BLaER1 treated with 17β-estradiol and CSF1 and Interleukin-3, amounts not matched to agents 10 nM and 100 nM (cell line): ENCODE results near the gene TTLL5.
"Not testable (repeated sequence)": the region's sequence is repeated elsewhere in the genome, so short reads cannot be mapped to it uniquely, and the experiment has no call there.

ENCODE experiments used
- H3K27ac ChIP-seq, 11 experiments: shearing (Covaris generic); formaldehyde crosslinking; 2 replicates each; pipeline ENCODE4 v1.8.1; 2022
- H3K27me3 ChIP-seq, 11 experiments: shearing (Covaris generic); formaldehyde crosslinking; 2 replicates each; pipeline ENCODE4 v1.8.1; 2022
- H3K36me3 ChIP-seq, 11 experiments: shearing (Covaris generic); formaldehyde crosslinking; 2 replicates each; pipeline ENCODE4 v1.8.1; 2022
- H3K4me1 ChIP-seq, 10 experiments: shearing (Covaris generic); formaldehyde crosslinking; 2 replicates each; pipeline ENCODE4 v1.8.1; 2022
- H3K4me2 ChIP-seq, 11 experiments: shearing (Covaris generic); formaldehyde crosslinking; 2 replicates each; pipeline ENCODE4 v1.8.1; 2022
- H3K4me3 ChIP-seq, 10 experiments: shearing (Covaris generic); formaldehyde crosslinking; 2 replicates each; pipeline ENCODE4 v1.8.1; 2022
- H3K9ac ChIP-seq, 11 experiments: shearing (Covaris generic); formaldehyde crosslinking; 2 replicates each; pipeline ENCODE4 v1.8.1; 2022
- H3K9me3 ChIP-seq, 11 experiments: shearing (Covaris generic); formaldehyde crosslinking; replicated peaks in 1 of 11; 2 replicates each; pipeline ENCODE4 v1.8.1; 2022
- H4K20me1 ChIP-seq, 11 experiments: shearing (Covaris generic); formaldehyde crosslinking; 2 replicates each; pipeline ENCODE4 v1.8.1; 2022
- Cebpa-rat ChIP-seq, 11 experiments: shearing (Covaris generic); IDR thresholded peaks; 2 replicates each; pipeline ENCODE4 v1.8.1; 2022

The TTLL5 gene

GRCh38 chr14:75845136-75845804 is 184.2 kb downstream of the TTLL5 start:
- H3K27me3 ChIP-seq, result no peaks in the 10 kb centered on the region
- H3K27ac ChIP-seq, result no peak overlapping the region
- H3K4me1 ChIP-seq, result no peaks in the 10 kb centered on the region
- TF ChIP-seq Cebpa-rat (IDR thresholded peaks at IDR 0.05), result no peak
- H3K4me3 ChIP-seq, result no peak overlapping the region
- no peak overlapping the region for H3K4me2 ChIP-seq
- no peaks in the 10 kb centered on the region for H3K9me3 ChIP-seq
- peaks cover 0 to 30% (median 11%) of the 10 kb centered on the region in 11 experiments; a peak in 11 of 22 replicates for H3K36me3 ChIP-seq
- no peak overlapping the region for H3K9ac ChIP-seq
- no peaks in the 10 kb centered on the region for H4K20me1 ChIP-seq

- H3K27me3 ChIP-seq, H3K9ac ChIP-seq: not testable (repeated sequence)
These were observed 185.6 kb downstream of the TTLL5 start for GRCh38 chr14:75846694-75847093.

GRCh38 chr14:75847584-75847983 is 186.5 kb downstream of the TTLL5 start:
- Histone ChIP-seq H3K36me3 (peaks cover 0 to 33% (median 11%) of the 10 kb centered on the region in 11 experiments; a peak in 10 of 22 replicates), H3K9ac (no peak overlapping the region), H4K20me1 (peaks cover 0 to 4% (median 0%) of the 10 kb centered on the region in 11 experiments; a peak in 1 of 22 replicates), H3K4me3 (no peak overlapping the region), H3K27me3 (no peaks in the 10 kb centered on the region), H3K9me3 (no peaks in the 10 kb centered on the region), H3K27ac (no peak overlapping the region), H3K4me1 (no peaks in the 10 kb centered on the region), H3K4me2 (no peak overlapping the region)
- no peak for TF ChIP-seq Cebpa-rat (IDR thresholded peaks at IDR 0.05)

More at GRCh38 chr14:75846694-75847093, 185.6 kb downstream of the TTLL5 start:
- H3K4me1 ChIP-seq, H3K9me3 ChIP-seq, H3K4me3 ChIP-seq, H3K4me2 ChIP-seq, H4K20me1 ChIP-seq, H3K27ac ChIP-seq: not testable (repeated sequence)
- H3K36me3 ChIP-seq, result peaks cover 0 to 30% (median 10%) of the 10 kb centered on the region in 11 experiments; a peak in 10 of 22 replicates

GRCh38 chr14:75848167-75848913 is 187.3 kb downstream of the TTLL5 start:
- no peaks in the 10 kb centered on the region for H3K9me3 ChIP-seq
- H4K20me1 ChIP-seq, result peaks cover 0 to 4% (median 0%) of the 10 kb centered on the region in 11 experiments; a peak in 1 of 22 replicates
- no peaks in the 10 kb centered on the region for H3K27me3 ChIP-seq
- no peak overlapping the region for H3K4me2 ChIP-seq
- no peak overlapping the region for H3K4me3 ChIP-seq
- H3K9ac ChIP-seq, result no peak overlapping the region
- peaks cover 0 to 33% (median 11%) of the 10 kb centered on the region in 11 experiments; a peak in 9 of 22 replicates for H3K36me3 ChIP-seq
- no peak overlapping the region for H3K27ac ChIP-seq
- H3K4me1 ChIP-seq, result no peaks in the 10 kb centered on the region
- no peak for TF ChIP-seq Cebpa-rat (IDR thresholded peaks at IDR 0.05)

GRCh38 chr14:75849300-75849895 is 188.4 kb downstream of the TTLL5 start:
- Histone ChIP-seq H3K4me3 (no peak overlapping the region), H3K9ac (no peak overlapping the region), H4K20me1 (peaks cover 0 to 4% (median 0%) of the 10 kb centered on the region in 11 experiments; a peak in 1 of 22 replicates), H3K4me2 (no peak overlapping the region), H3K27me3 (no peaks in the 10 kb centered on the region), H3K27ac (no peak overlapping the region), H3K9me3 (no peaks in the 10 kb centered on the region), H3K4me1 (no peaks in the 10 kb centered on the region), H3K36me3 (peaks cover 4 to 31% (median 10%) of the 10 kb centered on the region in 11 experiments; a peak in 10 of 22 replicates)
- TF ChIP-seq Cebpa-rat (IDR thresholded peaks at IDR 0.05), result no peak

GRCh38 chr14:75851574-75851866 is 190.5 kb downstream of the TTLL5 start:
- no peak for TF ChIP-seq Cebpa-rat (IDR thresholded peaks at IDR 0.05)
- no peak overlapping the region for H3K9ac ChIP-seq
- H3K9me3 ChIP-seq, result no peaks in the 10 kb centered on the region
- H3K36me3 ChIP-seq, result peaks cover 4 to 33% (median 15%) of the 10 kb centered on the region in 11 experiments; a peak in 15 of 22 replicates
- H3K27me3 ChIP-seq, result no peaks in the 10 kb centered on the region
- H3K4me1 ChIP-seq, result no peaks in the 10 kb centered on the region
- no peak overlapping the region for H3K27ac ChIP-seq
- H4K20me1 ChIP-seq, result peaks cover 0 to 4% (median 0%) of the 10 kb centered on the region in 11 experiments; a peak in 1 of 22 replicates
- H3K4me2 ChIP-seq, result no peak overlapping the region
- no peak overlapping the region for H3K4me3 ChIP-seq

GRCh38 chr14:75854111-75854799 is 193.2 kb downstream of the TTLL5 start:
- no peak overlapping the region for H3K27ac ChIP-seq

GRCh38 chr14:75857199-75857598 is 196.2 kb downstream of the TTLL5 start:
- H3K4me2 ChIP-seq, result no peak overlapping the region
- H3K4me1 ChIP-seq, result no peaks in the 10 kb centered on the region
- no peak overlapping the region for H3K9ac ChIP-seq
- peaks cover 0 to 15% (median 10%) of the 10 kb centered on the region in 11 experiments; a peak in 13 of 22 replicates for H3K36me3 ChIP-seq
- no peak overlapping the region for H3K4me3 ChIP-seq
- no peaks in the 10 kb centered on the region for H4K20me1 ChIP-seq
- no peaks in the 10 kb centered on the region for H3K9me3 ChIP-seq
- H3K27me3 ChIP-seq, result no peaks in the 10 kb centered on the region
- H3K27ac ChIP-seq, result no peak overlapping the region
- TF ChIP-seq Cebpa-rat (IDR thresholded peaks at IDR 0.05), result no peak

More at GRCh38 chr14:75854111-75854799, 193.2 kb downstream of the TTLL5 start:
- no peak overlapping the region for H3K4me3 ChIP-seq
- TF ChIP-seq Cebpa-rat (IDR thresholded peaks at IDR 0.05), result no peak
- H3K9ac ChIP-seq, result no peak overlapping the region
- no peaks in the 10 kb centered on the region for H3K27me3 ChIP-seq
- peaks cover 0 to 27% (median 15%) of the 10 kb centered on the region in 11 experiments; a peak in 13 of 22 replicates for H3K36me3 ChIP-seq
- H3K9me3 ChIP-seq, result no peaks in the 10 kb centered on the region
- no peaks in the 10 kb centered on the region for H3K4me1 ChIP-seq
- H4K20me1 ChIP-seq, result peaks cover 0 to 4% (median 0%) of the 10 kb centered on the region in 11 experiments; a peak in 1 of 22 replicates
- no peak overlapping the region for H3K4me2 ChIP-seq

GRCh38 chr14:75858362-75858761 is 197.3 kb downstream of the TTLL5 start:
- Histone ChIP-seq H3K4me3 (no peak overlapping the region), H4K20me1 (no peaks in the 10 kb centered on the region), H3K9ac (no peak overlapping the region), H3K36me3 (peaks cover 0 to 20% (median 11%) of the 10 kb centered on the region in 11 experiments; a peak in 16 of 22 replicates), H3K27ac (no peak overlapping the region), H3K27me3 (no peaks in the 10 kb centered on the region), H3K4me1 (no peaks in the 10 kb centered on the region), H3K9me3 (no peaks in the 10 kb centered on the region), H3K4me2 (no peak overlapping the region)
- no peak for TF ChIP-seq Cebpa-rat (IDR thresholded peaks at IDR 0.05)
